ENCODE measurements around the gene RBP7. TPM values are rescaled to one million over a fixed set of nuclear protein-coding genes. Genes with fewer than 3 reads are reported as not detected.

The RBP7 gene
- polyA plus RNA-seq, 1 of the 3 experiments (the other 2 are of a cell fraction) = 2.5 TPM

- TF ChIP-seq PBX3 (IDR thresholded peaks at IDR 0.05) = peak; percentile 24; the same call in 1 of the 2 replicates
- TF ChIP-seq USF2 (IDR thresholded peaks at IDR 0.05; ENCODE audit: borderline replicate concordance, low read depth, low read length) = peak; percentile 78
- no peak; the same call in 1 of the 2 replicates for TF ChIP-seq FOSL2 (IDR thresholded peaks at IDR 0.05; ENCODE audit: borderline replicate concordance, low read depth)
- 0 out of 2 replicates have a peak, but pooled peaks have one; percentile 12 for TF ChIP-seq IRF3 (IDR thresholded peaks at IDR 0.05; ENCODE audit: low read depth, low read length)
- peak; percentile 94 for TF ChIP-seq SMC3 (IDR thresholded peaks at IDR 0.05; ENCODE audit: low read depth, low read length)
- TF ChIP-seq NRF1 (IDR thresholded peaks at IDR 0.05; ENCODE audit: low read depth, low read length) = peak; percentile 92
- peak; percentile 42 for TF ChIP-seq POLR2AphosphoS5 (IDR thresholded peaks at IDR 0.05; ENCODE audit: low read depth, low read length)
- TF ChIP-seq NFIC (IDR thresholded peaks at IDR 0.05; ENCODE audit: borderline replicate concordance) = no peak
Observed at GRCh38 chr1:10032590-10033358, 35.7 kb downstream of the RBP7 start, which contains the start of gene UBE4B (continued).

GRCh38 chr1:10033359-10033845 lies 36.4 kb downstream of the RBP7 start:
- H3K27me3 ChIP-seq (ENCODE audit: insufficient read depth) = no peaks in the 10 kb centered on the region
- peak overlapping the region; percentile 82 for H3K9ac ChIP-seq
- TF ChIP-seq SMC3 (IDR thresholded peaks at IDR 0.05; ENCODE audit: low read depth, low read length) (0 out of 2 replicates have a peak, but pooled peaks have one; percentile 20), RCOR1 (IDR thresholded peaks at IDR 0.05; ENCODE audit: low read length) (no peak), TAF1 (IDR thresholded peaks at IDR 0.05; ENCODE audit: borderline replicate concordance, low read depth, low read length) (no peak), RXRA (IDR thresholded peaks at IDR 0.05; ENCODE audit: borderline replicate concordance, low read depth) (no peak), PBX3 (IDR thresholded peaks at IDR 0.05) (no peak), JUND (IDR thresholded peaks at IDR 0.05) (no peak), MAX (IDR thresholded peaks at IDR 0.05; ENCODE audit: low read depth) (no peak), EP300 (IDR thresholded peaks at IDR 0.05; ENCODE audit: borderline replicate concordance in 1 of 2, low read depth in 1 of 2, low read length in 1 of 2) (no peak), CTCF (IDR thresholded peaks at IDR 0.05) (peak; percentile 20; the same call in 1 of the 2 replicates), RAD21 (IDR thresholded peaks at IDR 0.05; ENCODE audit: low read length) (no peak), GABPA (IDR thresholded peaks at IDR 0.05; ENCODE audit: low read depth) (no peak), GATA2 (CRISPR knock-in tag; IDR thresholded peaks at IDR 0.05) (no peak)
- H3F3A ChIP-seq (replicated peaks; ENCODE audit: insufficient read depth) = peaks cover 32% of the 10 kb centered on the region
- H3K36me3 ChIP-seq (replicated peaks in 1 of 2; ENCODE audit: control insufficient read depth in 1 of 2, insufficient read depth in 2 of 2, low read length in 1 of 2) = peaks cover 0 to 20% of the 10 kb centered on the region in 2 experiments
- H3K27ac ChIP-seq (ENCODE audit: low read depth in 2 of 2, low read length in 1 of 2) = peak overlapping the region; percentile 92 to 93
- peaks cover 7% of the 10 kb centered on the region for H4K20me1 ChIP-seq (ENCODE audit: insufficient read depth)
- H3K9me2 ChIP-seq = no peaks in the 10 kb centered on the region
- CTCF ChIA-PET = interaction anchor here (0.7 to 4.5 kb wide), 13 partner anchors 13 to 407 kb away, joined by 3 to 20 read pairs (median 3); no protein-coding TSS in a partner anchor
- H3K9me3 ChIP-seq = no peaks in the 10 kb centered on the region
- POLR2A ChIA-PET = interaction anchor here (1.2 to 1.4 kb wide), 2 partner anchors 90 to 123 kb away, joined by 5 read pairs; partner anchors contain the start of genes LZIC and NMNAT1
- H3K79me2 ChIP-seq (ENCODE audit: insufficient read depth) = peaks cover 50% of the 10 kb centered on the region
- peak overlapping the region; percentile 83 for H3K4me2 ChIP-seq
- peaks cover 5 to 7% of the 10 kb centered on the region in 2 experiments; a peak in 3 of 4 replicates for H3K4me1 ChIP-seq (ENCODE audit: control insufficient read depth in 1 of 2, insufficient read depth in 2 of 2, low read depth in 1 of 2, low read length in 1 of 2)
- 3% methylated on average over 19 of the region's 19 CpGs for WGBS (ENCODE audit: low lambda C conversion rate)
- peak overlapping the region; percentile 77 to 91 for H3K4me3 ChIP-seq (ENCODE audit: low read depth in 2 of 2, low read length in 1 of 2)
- H2AFZ ChIP-seq (ENCODE audit: low read depth) = peak overlapping the region; percentile 57
- DNase-seq = no peak
